Renal cortex interstitium (tissue), 15 donors: Measurements from ENCODE around the gene SLC8B1. TPM values are rescaled to one million over a fixed set of nuclear protein-coding genes. Genes with fewer than 3 reads are reported as not detected.
A peak's percentile ranks its signal among the peaks of the same experiment; 100 is the strongest.

Source experiments
- DNase-seq, 11 donors: peaks; one replicate each; pipeline ENCODE4 v3.0.0-alpha.2; 2013; ENCODE audit warnings: low read depth in 9 of 11, low spot score in 4 of 11; ENCODE audit errors: extremely low read depth in 1 of 11
- long read RNA-seq, 16 experiments: transcript quantifications; one replicate each; lab custom pipeline, GENCODE V29; 2026
- polyA plus RNA-seq, 3 donors: library from polyadenylated mRNA; unstranded; fragments of 120-200 nt; gene quantifications; one replicate each; pipeline ENCODE4 v1.2.1, GENCODE V29; 2013; ENCODE audit not compliant: insufficient read length in 3 of 3

The SLC8B1 gene
- polyA plus RNA-seq = 10 to 100 TPM; 12.4 to 15.6 (median 14.0) TPM
- long read RNA-seq, donor 1 = 0 reads
- long read RNA-seq, donor 2 = 0 reads
- long read RNA-seq, donor 3 = 0 reads
- long read RNA-seq, donor 4, partial matches to known transcripts = 0 of 1 reads
- long read RNA-seq, donor 4, other reads (novel, unspliced or antisense) = 0 of 1 reads
- long read RNA-seq, donor 5 = 0 reads
- long read RNA-seq, donor 6 = 0 reads
- long read RNA-seq, donor 7 = 0 reads
- long read RNA-seq, donor 8, partial matches to known transcripts = 0 of 2 reads
- long read RNA-seq, donor 8, other reads (novel, unspliced or antisense) = 0 of 2 reads
- long read RNA-seq, donor 9 = 0 reads
- long read RNA-seq, donor 10, partial matches to known transcripts = 6 of 6 reads
- long read RNA-seq, donor 10, other reads (novel, unspliced or antisense) = 0 of 6 reads
- long read RNA-seq, donor 11 = 0 reads
- long read RNA-seq, donor 12 = 0 reads
- long read RNA-seq, donor 13 = 0 reads
- long read RNA-seq, donor 14 = 0 reads
- long read RNA-seq, donor 15, partial matches to known transcripts = 0 of 1 reads
- long read RNA-seq, donor 15, other reads (novel, unspliced or antisense) = 0 of 1 reads
- long read RNA-seq, donor 16, partial matches to known transcripts = 0 of 2 reads
- long read RNA-seq, donor 16, other reads (novel, unspliced or antisense) = 0 of 2 reads

DNA sequence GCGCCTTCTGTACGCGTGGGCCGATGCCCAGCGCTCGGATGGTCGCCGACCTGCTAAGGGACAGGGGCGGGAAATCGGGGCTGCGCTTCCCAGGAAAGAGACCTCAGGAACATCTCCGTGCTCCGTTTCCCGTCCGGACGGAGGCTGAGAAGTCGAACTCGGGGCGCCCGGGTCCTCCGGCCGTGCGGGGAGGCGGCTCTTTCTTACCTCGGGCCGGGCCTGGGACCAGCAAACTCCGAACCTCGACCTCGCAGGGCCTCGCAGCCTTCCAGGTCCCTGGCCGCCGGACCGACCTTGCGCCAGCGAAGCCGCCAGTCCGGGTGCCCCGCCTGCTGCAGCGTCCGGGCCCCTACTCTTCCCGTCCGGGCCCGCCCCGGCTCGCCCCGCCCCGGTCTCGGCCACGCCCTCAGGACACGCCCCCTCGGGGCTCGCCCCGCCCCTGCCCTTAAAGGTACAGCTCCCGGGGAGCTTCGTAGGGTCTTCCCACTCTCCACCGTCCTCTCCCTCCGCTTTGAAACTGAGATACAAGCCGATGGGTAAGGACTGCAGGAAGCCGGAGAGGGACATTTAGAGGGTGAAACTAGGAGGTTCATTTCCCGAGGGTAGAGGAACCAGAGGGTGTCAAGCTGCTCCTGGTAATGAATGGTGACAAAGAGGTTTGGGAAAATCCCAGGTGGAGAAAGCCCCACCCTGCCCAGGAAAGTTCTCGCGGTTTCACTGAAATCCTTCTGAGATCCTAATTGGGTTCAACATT lies at the start of gene SLC8B1:
TSS of gene SLC8B1 (minus strand) at position 324 of the 754 bp plus-strand sequence. CDS start 2,231 bp downstream, outside the sequence.
- peak in 6 of 11 donors; percentile 25 to 80 (median 75) for DNase-seq

DNA sequence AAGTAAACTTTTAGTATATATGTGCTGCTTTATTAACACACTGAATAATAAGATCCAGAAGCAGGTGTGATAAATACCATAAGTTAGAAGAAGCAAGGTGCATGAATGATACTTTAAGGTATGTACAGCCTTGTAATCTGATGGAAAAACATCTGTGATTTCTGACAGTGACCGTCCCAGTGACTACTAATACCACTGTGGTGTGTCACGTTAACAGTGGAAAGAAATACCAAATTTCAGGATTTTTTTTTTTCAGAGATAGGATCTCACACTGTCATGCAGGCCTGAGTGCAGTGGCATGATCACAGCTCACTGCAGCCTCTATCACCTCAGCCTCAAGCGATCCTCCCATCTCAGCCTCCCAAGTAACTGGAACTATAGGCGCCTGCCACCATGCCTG lies 47.3 kb upstream of the SLC8B1 start:
- no peak for DNase-seq

DNA sequence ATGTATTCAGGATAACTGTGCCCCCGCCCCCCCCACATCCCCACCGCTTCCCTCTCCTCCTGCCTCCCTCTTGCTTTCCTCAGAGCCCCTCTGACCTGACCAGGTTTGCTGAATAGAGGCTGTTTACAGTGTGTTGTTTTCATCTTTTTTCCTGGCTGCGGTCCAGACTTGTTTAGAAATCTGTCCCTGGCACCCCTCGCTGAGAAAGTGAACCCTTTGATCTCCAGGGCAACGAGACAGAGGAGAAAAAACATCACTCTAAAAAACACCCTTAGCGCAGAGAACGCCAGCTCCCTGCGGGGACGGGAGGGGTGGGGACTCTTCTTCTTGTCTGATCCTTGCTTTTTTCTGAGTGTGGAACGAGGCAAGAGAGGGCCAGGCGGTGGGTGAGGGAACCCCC lies 46.3 kb upstream of the SLC8B1 start:
- no peak for DNase-seq

DNA sequence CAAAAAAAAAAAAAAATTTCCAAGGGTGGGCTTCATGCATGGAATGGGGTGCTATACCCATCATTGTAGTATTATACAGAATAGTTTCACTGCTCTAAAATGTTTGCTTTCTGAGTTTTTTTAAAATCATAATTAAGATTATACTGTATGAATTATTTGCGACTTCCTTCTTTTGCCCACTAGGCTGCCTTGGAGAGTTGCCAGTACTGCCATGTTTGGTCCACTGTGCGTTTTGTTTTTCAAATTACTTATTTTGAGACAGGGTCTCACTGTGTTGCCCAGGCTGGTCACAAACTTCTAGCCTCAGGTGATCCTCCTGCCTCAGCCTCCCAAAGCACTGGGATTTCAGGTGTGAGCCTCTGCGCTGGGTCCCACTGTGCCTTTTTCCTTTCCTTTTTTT lies 43.4 kb upstream of the SLC8B1 start:
- no peak for DNase-seq

DNA sequence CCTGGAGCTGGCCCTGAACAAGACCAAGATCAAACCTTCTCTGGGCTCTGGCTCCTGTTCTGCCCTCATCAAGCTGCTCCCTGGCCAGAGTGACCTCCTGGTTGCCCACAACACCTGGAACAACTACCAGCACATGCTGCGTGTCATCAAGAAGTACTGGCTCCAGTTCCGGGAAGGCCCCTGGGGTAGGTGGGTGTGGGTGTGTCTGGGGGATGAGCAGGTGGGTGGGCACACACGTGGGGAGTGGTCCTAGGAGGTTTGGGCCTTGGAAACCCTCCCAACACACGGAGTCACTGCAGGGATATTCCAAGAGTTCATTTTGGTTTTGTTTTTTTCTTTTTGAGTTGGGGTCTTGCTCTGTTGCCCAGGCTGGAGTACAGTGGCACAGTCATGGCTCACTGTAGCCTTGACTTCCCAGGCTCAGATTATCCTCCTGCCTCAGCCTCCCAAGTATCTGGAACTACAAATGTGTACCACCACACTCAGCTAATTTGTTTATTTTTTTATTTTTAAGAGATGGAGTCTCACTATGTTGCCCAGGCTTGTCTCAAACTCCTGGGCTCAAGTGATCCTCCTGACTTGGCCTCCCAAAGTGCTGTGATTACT lies 40.0 kb upstream of the SLC8B1 start:
- DNase-seq = no peak

DNA sequence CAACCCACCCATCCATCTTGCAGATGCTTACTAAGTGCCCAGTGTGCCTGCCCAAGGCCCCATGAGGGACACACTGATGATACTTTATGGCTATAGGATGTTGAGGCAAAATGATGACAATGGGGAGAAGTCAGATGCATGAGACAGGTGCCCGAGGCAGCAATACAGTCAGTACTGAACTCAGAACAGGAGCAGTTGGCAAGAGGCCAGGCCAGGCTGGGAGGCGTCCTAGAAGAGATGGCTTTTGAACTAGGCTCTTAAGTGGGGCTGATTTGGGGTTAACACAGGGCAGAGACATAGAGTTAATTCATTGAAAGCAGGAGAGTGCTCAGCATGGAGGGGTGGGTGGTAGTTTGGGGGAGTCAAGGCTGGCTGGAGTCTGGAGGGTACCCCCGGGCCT lies 39.1 kb upstream of the SLC8B1 start:
- DNase-seq = no peak

DNA sequence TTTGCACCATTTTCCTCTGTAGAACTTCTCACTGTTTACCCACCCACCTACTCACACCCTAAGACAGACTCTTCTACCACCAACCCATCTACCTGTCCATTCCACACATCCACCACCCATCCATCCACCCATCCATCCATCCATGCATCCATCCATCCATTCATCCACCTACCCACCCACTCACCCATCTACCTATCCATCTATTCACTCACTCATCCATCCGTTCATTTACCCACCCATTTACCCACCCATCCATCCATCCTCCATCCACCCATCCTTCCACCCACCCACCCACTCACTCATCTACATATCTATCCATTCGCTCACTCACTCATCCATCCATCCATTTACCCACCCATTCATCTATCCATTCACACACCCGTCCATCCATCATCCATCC lies 38.5 kb upstream of the SLC8B1 start:
- DNase-seq = no peak

DNA sequence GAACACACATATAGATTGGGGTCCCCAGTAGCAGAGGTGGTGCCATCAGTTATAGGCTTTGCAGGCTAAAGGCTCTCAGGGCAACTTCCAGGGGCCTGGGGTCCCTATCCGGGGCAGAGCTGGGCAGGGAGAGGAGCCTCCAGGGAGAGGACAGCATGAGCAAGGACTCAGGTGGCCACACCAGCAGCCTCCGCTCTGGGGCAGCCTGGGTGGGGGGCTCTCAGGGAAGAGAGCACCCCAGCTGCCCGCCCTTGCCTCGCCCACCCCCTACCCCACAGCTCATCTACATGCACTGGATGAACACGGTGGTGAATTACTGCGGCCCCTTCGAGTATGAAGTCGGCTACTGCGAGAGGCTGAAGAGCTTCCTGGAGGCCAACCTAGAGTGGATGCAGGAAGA lies 37.5 kb upstream of the SLC8B1 start:
- DNase-seq = no peak

DNA sequence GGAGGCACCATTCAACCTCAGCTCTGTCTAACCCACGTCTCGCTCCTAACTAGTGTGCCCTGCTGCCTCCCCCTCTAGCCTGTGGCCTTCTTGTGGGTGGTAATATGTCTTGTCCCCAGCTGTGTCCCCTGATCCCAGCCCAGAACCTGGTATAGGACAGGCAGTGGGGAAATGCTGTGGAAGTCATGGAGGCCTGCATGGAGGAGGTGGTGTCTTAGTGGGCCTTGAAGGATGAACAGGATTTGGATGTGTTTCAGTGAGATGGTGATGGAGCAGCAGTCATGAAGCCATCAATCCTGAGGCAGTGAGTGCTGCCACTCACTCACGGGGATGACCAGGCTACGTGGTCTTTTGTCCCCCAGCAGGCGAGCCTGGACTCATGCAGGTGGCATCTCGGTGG lies 36.9 kb upstream of the SLC8B1 start:
- DNase-seq = no peak

DNA sequence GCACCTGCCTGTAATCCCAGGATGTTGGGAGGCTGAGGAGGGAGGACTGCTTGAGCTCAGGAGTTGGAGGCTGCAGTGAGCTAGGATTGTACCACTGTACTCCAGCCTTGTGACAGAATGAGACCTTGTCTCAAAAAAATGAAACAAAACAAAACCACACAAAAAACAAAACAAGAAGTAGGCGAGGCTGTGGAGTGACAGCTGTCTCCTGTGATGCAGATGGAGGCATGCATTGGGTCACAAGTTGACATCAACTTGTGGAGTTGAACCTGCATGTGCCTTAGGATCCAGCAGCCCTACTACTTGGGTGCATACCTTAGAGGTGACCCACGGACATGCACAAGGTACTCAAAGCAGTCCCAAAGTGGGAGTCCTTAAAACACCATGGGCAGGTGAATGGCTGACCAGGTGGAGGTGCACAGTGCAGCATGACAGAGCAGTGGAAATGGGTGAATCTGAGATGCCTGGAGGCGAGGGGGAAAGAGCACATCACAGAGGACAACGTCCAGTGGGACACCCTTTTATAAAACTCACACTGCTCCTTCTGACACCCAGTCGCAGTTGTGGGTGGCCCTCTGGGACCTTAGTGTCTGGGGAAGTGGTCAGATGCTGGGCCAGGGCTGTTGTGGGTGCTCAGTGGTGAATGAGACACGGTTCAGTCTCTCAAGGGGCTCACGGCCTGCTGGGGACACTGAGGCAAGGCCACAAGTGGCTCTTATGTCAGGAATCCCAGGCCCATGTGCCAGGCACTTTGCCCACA lies 36.2 kb upstream of the SLC8B1 start:
- no peak for DNase-seq

DNA sequence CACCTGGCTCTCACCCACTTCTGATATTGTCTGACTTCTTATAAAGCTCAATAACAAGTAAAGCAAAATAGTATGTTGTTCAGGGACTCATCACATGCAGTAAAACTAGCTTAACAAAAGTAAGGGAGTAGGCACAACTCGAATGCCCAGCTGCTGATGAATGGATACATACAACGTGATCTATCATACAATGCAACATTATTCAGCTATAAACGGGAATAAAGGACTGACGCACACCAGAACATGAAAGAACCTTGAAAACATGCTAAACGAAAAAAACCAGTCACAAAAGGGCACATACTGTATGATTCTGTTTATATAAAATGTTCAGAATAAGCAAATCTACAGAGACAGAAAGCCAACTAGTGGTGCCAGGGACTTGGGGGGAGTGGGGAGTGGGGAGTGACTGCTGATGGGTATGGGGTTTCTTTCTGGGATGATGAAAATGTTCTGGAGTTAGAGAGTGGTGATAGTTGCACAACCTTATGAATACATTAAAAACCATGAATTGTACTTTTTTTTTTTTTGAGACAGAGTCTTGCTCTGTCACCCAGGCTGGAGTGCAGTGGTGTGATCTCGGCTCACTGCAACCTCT lies 34.6 kb upstream of the SLC8B1 start:
- DNase-seq = no peak

DNA sequence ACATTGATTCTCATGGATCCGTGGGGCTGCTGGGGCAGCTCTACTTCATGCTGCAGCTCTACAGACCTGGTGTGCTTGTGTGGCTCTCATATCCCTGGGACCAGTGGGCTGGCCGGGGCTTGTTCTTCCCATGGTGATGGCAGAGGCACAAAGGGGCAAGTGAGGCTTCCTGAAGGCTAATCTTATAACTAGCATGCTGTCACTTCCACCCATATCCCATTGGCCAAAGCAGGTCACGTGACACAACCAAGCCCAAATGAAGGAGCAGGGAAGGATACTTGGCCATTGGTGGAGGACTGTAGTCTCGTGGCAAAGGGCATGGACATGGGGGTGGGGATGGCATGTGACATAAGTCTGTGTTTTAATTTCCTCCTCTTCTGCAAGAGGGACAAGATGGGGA lies 33.4 kb upstream of the SLC8B1 start:
- DNase-seq = no peak

DNA sequence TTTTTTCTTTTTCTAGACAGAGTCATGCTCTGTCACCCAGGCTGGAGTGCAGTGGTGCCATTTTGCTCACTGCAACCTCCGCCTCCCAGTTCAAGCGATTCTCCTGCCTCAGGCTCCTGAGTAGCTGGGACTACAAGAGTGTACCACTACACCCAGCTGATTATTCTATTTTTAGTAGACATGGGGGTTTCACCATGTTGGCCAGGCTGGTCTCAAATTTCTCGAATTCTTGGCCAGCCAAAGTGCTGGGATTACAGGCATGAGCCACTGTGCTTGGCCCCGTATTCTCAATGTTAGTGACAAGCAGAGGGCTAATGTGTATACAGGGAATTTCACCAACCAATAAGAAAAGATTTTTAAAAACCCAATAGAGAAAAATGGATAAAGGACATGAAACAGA lies 31.9 kb upstream of the SLC8B1 start:
- no peak for DNase-seq

DNA sequence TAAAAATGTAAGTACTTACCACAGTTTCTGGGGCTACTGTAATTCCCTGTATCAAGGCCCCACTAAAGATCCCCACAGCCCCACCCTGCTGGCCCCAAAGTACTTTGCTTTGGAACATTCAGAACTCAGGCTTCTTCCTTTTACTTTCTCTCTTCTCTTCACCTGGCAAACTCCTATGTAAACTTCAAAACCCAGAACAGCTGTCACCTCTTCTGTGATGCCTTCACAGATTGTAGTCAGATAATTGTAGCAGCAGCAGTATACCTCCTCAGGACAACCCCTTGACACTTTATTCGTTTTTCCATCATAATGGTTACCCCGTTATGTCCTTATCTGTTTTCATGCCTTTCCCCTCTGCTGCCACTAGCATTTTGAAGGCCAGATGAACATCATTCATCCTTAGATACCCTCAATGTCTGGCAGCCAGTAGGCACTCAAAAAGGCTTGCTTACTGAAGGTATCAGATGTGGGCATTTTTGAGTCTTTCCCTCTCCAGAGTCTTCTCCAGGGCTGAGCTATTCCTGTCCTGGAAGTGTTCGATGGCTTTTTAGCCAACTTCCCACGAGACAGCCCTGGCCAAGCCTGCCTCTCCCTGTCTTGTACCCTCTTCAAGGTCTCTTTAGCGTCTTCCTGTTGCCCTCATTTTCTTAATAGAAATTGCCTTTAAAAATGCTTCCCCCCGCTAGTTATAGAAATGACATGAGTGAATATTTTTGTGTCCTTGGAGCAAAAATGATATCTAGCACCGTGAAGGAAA lies 30.9 kb upstream of the SLC8B1 start:
- no peak for DNase-seq

DNA sequence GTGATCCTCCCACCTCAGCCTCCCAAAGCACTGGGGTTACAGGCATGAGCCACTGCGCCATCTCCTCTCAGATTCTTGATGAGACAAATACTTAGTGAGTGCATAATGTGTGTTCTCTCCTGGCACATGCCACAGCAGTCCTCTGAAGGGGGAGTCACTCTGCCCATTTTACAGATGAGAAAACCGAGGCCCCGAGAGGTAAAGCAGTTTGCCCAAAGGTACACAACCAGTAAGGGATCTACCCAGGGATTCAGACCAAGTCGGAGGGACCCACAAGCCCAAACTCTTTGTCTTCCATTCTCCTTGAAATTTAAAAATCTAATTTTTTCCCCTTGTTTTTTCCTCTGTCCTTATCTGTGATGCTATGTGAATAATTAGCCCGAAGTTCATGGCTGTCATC lies 29.8 kb upstream of the SLC8B1 start:
- no peak for DNase-seq

DNA sequence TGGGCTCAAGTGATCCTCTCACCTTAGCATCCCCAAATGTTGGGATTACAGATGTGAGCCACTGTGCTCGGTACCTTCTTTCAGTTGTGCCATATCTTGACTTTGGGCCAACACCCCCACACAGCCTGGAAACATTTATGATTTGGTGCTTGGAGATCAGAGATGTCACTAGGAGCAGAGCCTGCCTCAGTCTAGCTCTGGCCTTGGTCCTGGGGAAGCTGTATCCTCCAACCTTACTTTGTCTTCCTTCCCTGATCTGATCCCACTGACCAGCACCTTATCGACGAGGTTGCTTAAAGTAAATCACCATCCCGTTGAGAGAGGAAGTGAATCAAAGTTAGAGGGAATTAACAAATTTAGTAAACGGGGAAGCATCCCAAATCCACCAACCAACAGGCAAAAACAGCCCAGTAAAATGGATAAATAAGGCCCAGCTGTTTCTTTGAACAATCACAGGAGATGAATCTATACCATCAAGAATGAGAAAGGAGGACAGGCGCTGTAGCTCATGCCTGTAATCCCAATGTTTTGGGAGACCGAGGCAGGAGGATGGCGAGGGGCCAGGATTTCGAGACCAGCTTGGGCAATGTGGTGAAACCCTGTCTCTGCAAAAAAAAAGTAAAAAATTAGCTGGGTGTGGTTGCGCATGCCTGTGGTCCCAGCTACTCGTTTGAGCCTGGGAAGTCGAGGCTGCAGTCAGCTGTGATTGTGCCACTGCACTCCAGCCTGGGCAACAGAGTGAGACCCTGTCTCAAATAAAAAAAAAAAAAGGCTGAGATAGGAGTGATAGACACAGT lies 26.9 kb upstream of the SLC8B1 start:
- no peak for DNase-seq
